VCaP (cell line): ENCODE data around the gene FAM120C.

Experiments used
- H3K27ac ChIP-seq: fragments of 450-650 bp; 2 replicates; pipeline ENCODE4 v1.5.1; 2017
- CTCF ChIP-seq: fragments of 450-650 bp; conservative IDR thresholded peaks from 2 replicates; pipeline ENCODE4 v1.5.1; 2017; ENCODE audit warnings: mild to moderate bottlenecking, moderate library complexity

The FAM120C gene

GRCh38 chrX:54045563-54046228, 137.4 kb downstream of the FAM120C start:
- TF ChIP-seq CTCF: no peak
- H3K27ac ChIP-seq: peak overlapping the region; percentile 87

DNA sequence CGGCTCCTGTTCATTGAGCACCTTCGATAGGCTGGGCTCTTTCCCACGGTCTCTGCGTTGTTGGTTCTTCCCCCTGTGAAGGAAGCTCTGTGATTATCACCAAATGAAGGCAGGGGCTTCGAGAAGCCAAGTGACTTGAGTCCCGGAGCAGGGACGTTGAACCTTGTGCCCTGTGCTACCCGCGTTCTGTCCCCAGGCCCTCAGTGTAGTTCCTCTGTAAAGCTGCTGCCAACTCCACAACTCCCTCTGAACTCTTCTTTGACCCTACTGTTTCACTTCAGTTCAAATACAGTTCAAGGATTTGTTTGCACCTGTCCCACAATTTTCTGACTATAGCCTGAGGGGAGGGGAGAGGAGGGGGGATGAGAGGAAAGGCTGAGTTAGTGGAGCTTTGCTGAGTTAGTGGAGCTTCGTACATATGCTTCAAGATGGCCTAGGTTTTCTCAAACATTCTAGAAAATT, 138.1 kb downstream of the FAM120C start:
- TF ChIP-seq CTCF: no peak
- H3K27ac ChIP-seq: peak overlapping the region; percentile 87

DNA sequence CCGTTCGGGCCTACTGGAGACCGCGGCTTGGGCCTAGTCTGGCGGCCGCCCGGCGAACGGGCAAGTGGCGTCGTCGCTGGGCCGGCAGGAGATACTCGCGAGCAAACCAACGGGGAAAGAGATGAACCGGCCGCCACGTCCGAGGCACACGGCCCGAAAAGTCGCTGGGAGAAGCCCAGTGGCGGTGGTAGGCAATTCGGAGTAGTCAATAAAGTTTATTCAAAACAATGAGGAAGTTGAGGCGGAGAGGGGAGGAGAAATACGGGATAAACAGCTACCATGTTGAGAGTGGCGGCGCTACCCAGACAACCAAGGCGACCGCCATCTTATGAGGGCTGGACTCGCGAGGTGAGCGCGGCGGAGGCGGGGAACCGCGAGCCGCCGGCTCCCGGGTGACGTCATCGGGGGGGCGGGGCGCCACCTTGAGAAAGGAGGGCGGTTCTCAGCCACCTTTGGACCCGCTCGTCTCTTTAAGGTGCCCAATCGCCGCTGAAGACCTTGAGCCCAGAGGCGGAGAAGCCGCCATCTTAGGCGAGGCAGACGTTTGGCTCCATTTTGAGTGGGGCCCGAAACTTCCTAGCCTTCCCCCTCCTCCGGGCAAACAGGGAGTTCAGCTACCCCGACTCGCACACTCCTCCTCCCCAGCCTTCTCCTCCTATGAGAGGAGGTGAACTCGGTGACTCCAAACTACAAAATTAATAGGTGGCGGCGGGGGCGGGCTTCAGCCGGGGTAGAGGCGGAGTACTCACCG, 138.8 kb downstream of the FAM120C start, which contains the start of gene PHF8:
TSS of gene PHF8 (minus strand) at position 348 of the 751 bp plus-strand sequence. CDS start 1,745 bp downstream, outside the sequence.
- H3K27ac ChIP-seq: peak within 1 kb of the TSS; percentile 87
- TF ChIP-seq CTCF: no peak

GRCh38 chrX:54043541-54044125, 139.4 kb downstream of the FAM120C start:
- TF ChIP-seq CTCF: no peak

GRCh38 chrX:54043056-54043455, 140.0 kb downstream of the FAM120C start:
- no peak for TF ChIP-seq CTCF
- peak overlapping the region; percentile 87 for H3K27ac ChIP-seq

More at GRCh38 chrX:54043541-54044125, 139.4 kb downstream of the FAM120C start:
- peak overlapping the region; percentile 87 for H3K27ac ChIP-seq

- H3K27ac ChIP-seq: peak overlapping the region; percentile 87
- TF ChIP-seq CTCF: peak; percentile 21; the same call in 1 of the 2 replicates
These were observed 140.4 kb downstream of the FAM120C start for GRCh38 chrX:54042609-54043021.

GRCh38 chrX:54030329-54030728, 152.7 kb downstream of the FAM120C start:
- no peak for TF ChIP-seq CTCF
- H3K27ac ChIP-seq: peak overlapping the region; percentile 46
